OCI-LY7 (cell line): ENCODE measurements around the gene RFC3.
"Not testable (repeated sequence)": the region's sequence is repeated elsewhere in the genome, so short reads cannot be mapped to it uniquely, and the experiment has no call there.

Experiments used
- CTCF ChIP-seq: fragments of 200-600 bp; sonication (generic); conservative IDR thresholded peaks from 2 replicates; pipeline ENCODE4 v1.5.1; 2014; ENCODE audit warnings: mild to moderate bottlenecking, antibody characterized with exemption, low read length, moderate library complexity, mixed read lengths
- EZH2phosphoT487 ChIP-seq: fragments of 200-600 bp; sonication (generic); IDR thresholded peaks from 2 replicates; pipeline ENCODE4 v1.6.1; 2018; ENCODE audit warnings: low read depth, borderline replicate concordance, mild to moderate bottlenecking, mixed run types, antibody characterized with exemption, low read length, moderate library complexity, mixed read lengths

- not testable (repeated sequence) for TF ChIP-seq CTCF, EZH2phosphoT487
Measured at GRCh38 chr13:33783212-33783611, 34.7 kb upstream of the RFC3 start.
